AG10803 (cell line): Measurements from ENCODE around the gene SNX19.

Experiments used
- DNase-seq: peaks from one replicate; pipeline ENCODE4 v3.0.0; 2010; ENCODE audit warnings: low read depth
- H3K4me3 ChIP-seq: 2 replicates; pipeline ENCODE4 v1.5.1; 2011; ENCODE audit warnings: mild to moderate bottlenecking, low read length, control low read depth
- CTCF ChIP-seq: conservative IDR thresholded peaks from 2 replicates; pipeline ENCODE4 v1.5.1; 2011; ENCODE audit warnings: mild to moderate bottlenecking, low read length, control low read depth, inconsistent platforms

SNX19 gene

GRCh38 chr11:130830566-130830965, 85.7 kb downstream of the SNX19 start:
- H3K4me3 ChIP-seq = no peak overlapping the region
- no peak for TF ChIP-seq CTCF
- DNase-seq = no peak

- peak; percentile 47 for DNase-seq
- no peak overlapping the region for H3K4me3 ChIP-seq
- no peak for TF ChIP-seq CTCF
These were observed 86.3 kb downstream of the SNX19 start for GRCh38 chr11:130829920-130830511.

- TF ChIP-seq CTCF = no peak
- DNase-seq = no peak
- H3K4me3 ChIP-seq = no peak overlapping the region
These were observed 87.5 kb downstream of the SNX19 start for GRCh38 chr11:130828741-130829140.

GRCh38 chr11:130827451-130828377, 88.6 kb downstream of the SNX19 start:
- peak; percentile 79 for DNase-seq
- H3K4me3 ChIP-seq = no peak overlapping the region
- peak; percentile 78 for TF ChIP-seq CTCF

- TF ChIP-seq CTCF = no peak
These were observed 89.7 kb downstream of the SNX19 start for GRCh38 chr11:130826572-130826971.

GRCh38 chr11:130825983-130826382, 90.3 kb downstream of the SNX19 start:
- no peak overlapping the region for H3K4me3 ChIP-seq
- TF ChIP-seq CTCF = no peak
- no peak for DNase-seq

More at GRCh38 chr11:130826572-130826971, 89.7 kb downstream of the SNX19 start:
- no peak for DNase-seq
- no peak overlapping the region for H3K4me3 ChIP-seq

- DNase-seq = peak; percentile 64
- H3K4me3 ChIP-seq = no peak overlapping the region
- no peak for TF ChIP-seq CTCF
These were observed 90.7 kb downstream of the SNX19 start for GRCh38 chr11:130825561-130825960.
